ENCODE data around the gene SREBF1. TPM values are rescaled to one million over a fixed set of nuclear protein-coding genes. Genes with fewer than 3 reads are reported as not detected.

Gene SREBF1
- total RNA-seq, 1 experiment from 2014 or later, result 17.2 TPM

- Histone ChIP-seq H3K4me1 (replicated peaks) (peaks cover 8% of the 10 kb centered on the region), H3K27me3 (replicated peaks) (no peaks in the 10 kb centered on the region), H3K4me3 (no peak overlapping the region), H3K9me3 (replicated peaks) (no peaks in the 10 kb centered on the region), H3K36me3 (peaks cover 5% of the 10 kb centered on the region), H3K27ac (no peak overlapping the region)
- DNase-seq (ENCODE audit: low read depth in 1 of 2, low spot score in 2 of 2), result no peak
Observed at GRCh38 chr17:17830269-17830567, 6.6 kb downstream of the SREBF1 start.

- Histone ChIP-seq H3K9me3 (replicated peaks) (no peaks in the 10 kb centered on the region), H3K27me3 (replicated peaks) (no peaks in the 10 kb centered on the region), H3K4me3 (no peak overlapping the region), H3K4me1 (replicated peaks) (peaks cover 27% of the 10 kb centered on the region), H3K27ac (no peak overlapping the region), H3K36me3 (peaks cover 5% of the 10 kb centered on the region)
- DNase-seq (ENCODE audit: low read depth in 1 of 2, low spot score in 2 of 2), result no peak
Observed at GRCh38 chr17:17827826-17828621, 8.8 kb downstream of the SREBF1 start.

- DNase-seq (ENCODE audit: low read depth in 1 of 2, low spot score in 2 of 2), result no peak
- Histone ChIP-seq H3K27me3 (replicated peaks) (no peaks in the 10 kb centered on the region), H3K9me3 (replicated peaks) (no peaks in the 10 kb centered on the region), H3K4me3 (no peak overlapping the region), H3K4me1 (replicated peaks) (peaks cover 30% of the 10 kb centered on the region), H3K27ac (no peak overlapping the region), H3K36me3 (peaks cover 5% of the 10 kb centered on the region)
Observed at GRCh38 chr17:17826942-17827785, 9.6 kb downstream of the SREBF1 start.

GRCh38 chr17:17826342-17826713 is 10.5 kb downstream of the SREBF1 start:
- no peak for DNase-seq (ENCODE audit: low read depth in 1 of 2, low spot score in 2 of 2)
- H3K36me3 ChIP-seq, result no peaks in the 10 kb centered on the region
- H3K27me3 ChIP-seq (replicated peaks), result no peaks in the 10 kb centered on the region
- H3K27ac ChIP-seq, result no peak overlapping the region
- H3K9me3 ChIP-seq (replicated peaks), result no peaks in the 10 kb centered on the region
- H3K4me3 ChIP-seq, result no peak overlapping the region
- H3K4me1 ChIP-seq (replicated peaks), result peaks cover 30% of the 10 kb centered on the region

GRCh38 chr17:17824783-17825614 is 11.8 kb downstream of the SREBF1 start:
- H3K27me3 ChIP-seq (replicated peaks), result no peaks in the 10 kb centered on the region
- H3K4me1 ChIP-seq (replicated peaks), result peaks cover 33% of the 10 kb centered on the region
- H3K9me3 ChIP-seq (replicated peaks), result no peaks in the 10 kb centered on the region
- H3K4me3 ChIP-seq, result no peak overlapping the region
- no peaks in the 10 kb centered on the region for H3K36me3 ChIP-seq
- no peak overlapping the region for H3K27ac ChIP-seq
- no peak for DNase-seq (ENCODE audit: low read depth in 1 of 2, low spot score in 2 of 2)

GRCh38 chr17:17824119-17824782 is 12.5 kb downstream of the SREBF1 start:
- Histone ChIP-seq H3K4me1 (replicated peaks) (peaks cover 39% of the 10 kb centered on the region), H3K9me3 (replicated peaks) (no peaks in the 10 kb centered on the region), H3K27me3 (replicated peaks) (no peaks in the 10 kb centered on the region), H3K4me3 (peak overlapping the region; percentile 26), H3K27ac (peak overlapping the region; percentile 33; the same call in 1 of the 2 replicates), H3K36me3 (peaks cover 3% of the 10 kb centered on the region)
- no peak for DNase-seq (ENCODE audit: low read depth in 1 of 2, low spot score in 2 of 2)

- peaks cover 39% of the 10 kb centered on the region for H3K4me1 ChIP-seq (replicated peaks)
- H3K4me3 ChIP-seq, result peak overlapping the region; percentile 26
- H3K9me3 ChIP-seq (replicated peaks), result no peaks in the 10 kb centered on the region
- peak overlapping the region; percentile 33; the same call in 1 of the 2 replicates for H3K27ac ChIP-seq
- no peaks in the 10 kb centered on the region for H3K27me3 ChIP-seq (replicated peaks)
- peaks cover 9% of the 10 kb centered on the region for H3K36me3 ChIP-seq
- DNase-seq (ENCODE audit: low read depth in 1 of 2, low spot score in 2 of 2), result peak; percentile 67 to 73
Observed at GRCh38 chr17:17823433-17824118, 13.2 kb downstream of the SREBF1 start.

GRCh38 chr17:17822616-17823015 is 14.2 kb downstream of the SREBF1 start:
- H3K4me3 ChIP-seq, result no peak overlapping the region
- no peak overlapping the region for H3K27ac ChIP-seq
- DNase-seq (ENCODE audit: low read depth in 1 of 2, low spot score in 2 of 2), result no peak
- peaks cover 16% of the 10 kb centered on the region for H3K36me3 ChIP-seq
- no peaks in the 10 kb centered on the region for H3K27me3 ChIP-seq (replicated peaks)
- H3K9me3 ChIP-seq (replicated peaks), result no peaks in the 10 kb centered on the region
- peaks cover 39% of the 10 kb centered on the region for H3K4me1 ChIP-seq (replicated peaks)

- no peak overlapping the region for H3K27ac ChIP-seq
- no peak overlapping the region for H3K4me3 ChIP-seq
- H3K36me3 ChIP-seq, result peaks cover 19% of the 10 kb centered on the region
- no peak for DNase-seq (ENCODE audit: low read depth in 1 of 2, low spot score in 2 of 2)
- H3K4me1 ChIP-seq (replicated peaks), result peaks cover 39% of the 10 kb centered on the region
- no peaks in the 10 kb centered on the region for H3K9me3 ChIP-seq (replicated peaks)
- H3K27me3 ChIP-seq (replicated peaks), result no peaks in the 10 kb centered on the region
Observed at GRCh38 chr17:17822189-17822588, 14.6 kb downstream of the SREBF1 start.

GRCh38 chr17:17820463-17821158 is 16.2 kb downstream of the SREBF1 start:
- no peak overlapping the region for H3K4me3 ChIP-seq
- peaks cover 22% of the 10 kb centered on the region for H3K36me3 ChIP-seq
- DNase-seq (ENCODE audit: low read depth in 1 of 2, low spot score in 2 of 2), result no peak
- no peaks in the 10 kb centered on the region for H3K27me3 ChIP-seq (replicated peaks)
- no peaks in the 10 kb centered on the region for H3K9me3 ChIP-seq (replicated peaks)
- H3K27ac ChIP-seq, result no peak overlapping the region
- H3K4me1 ChIP-seq (replicated peaks), result peaks cover 35% of the 10 kb centered on the region

GRCh38 chr17:17820046-17820445 is 16.7 kb downstream of the SREBF1 start:
- Histone ChIP-seq H3K4me3 (no peak overlapping the region), H3K27me3 (replicated peaks) (no peaks in the 10 kb centered on the region), H3K27ac (no peak overlapping the region), H3K4me1 (replicated peaks) (peaks cover 29% of the 10 kb centered on the region), H3K36me3 (peaks cover 24% of the 10 kb centered on the region), H3K9me3 (replicated peaks) (no peaks in the 10 kb centered on the region)
- DNase-seq (ENCODE audit: low read depth in 1 of 2, low spot score in 2 of 2), result no peak

- Histone ChIP-seq H3K36me3 (peaks cover 29% of the 10 kb centered on the region), H3K4me3 (no peak overlapping the region), H3K9me3 (replicated peaks) (no peaks in the 10 kb centered on the region), H3K4me1 (replicated peaks) (peaks cover 24% of the 10 kb centered on the region), H3K27ac (no peak overlapping the region), H3K27me3 (replicated peaks) (no peaks in the 10 kb centered on the region)
- peak in 1 of 2 experiments; percentile 75 for DNase-seq (ENCODE audit: low read depth in 1 of 2, low spot score in 2 of 2)
Observed at GRCh38 chr17:17819561-17819995, 17.2 kb downstream of the SREBF1 start.

All from SJSA1 (cell line).